Activated T-helper 2 cell treated with anti-CD3 and anti-CD28 coated beads, Interferon-gamma antibody, Interleukin-2, Interleukin-4, amounts not matched to agents 10 μg/mL and 5 μg/mL and 100 μg/mL, durations not matched to agents 14 hours and 24 hours and 36 hours (primary cell): Measurements from ENCODE around the gene SLC2A9. TPM values are rescaled to one million over a fixed set of nuclear protein-coding genes. Genes with fewer than 3 reads are reported as not detected.

Source experiments
- DNase-seq: peaks from one replicate; pipeline ENCODE4 v3.0.0; 2021; ENCODE audit warnings: low spot score
- H3K27ac Mint-ChIP-seq: one replicate; pipeline ENCODE4 v1.8.0; 2021; ENCODE audit warnings: mixed read lengths
- H3K27me3 Mint-ChIP-seq: one replicate; pipeline ENCODE4 v1.8.0; 2021; ENCODE audit warnings: low read depth, mixed read lengths
- H3K36me3 Mint-ChIP-seq: one replicate; pipeline ENCODE4 v1.8.0; 2021; ENCODE audit warnings: low read depth, mixed read lengths
- H3K4me1 Mint-ChIP-seq: one replicate; pipeline ENCODE4 v1.8.0; 2021; ENCODE audit warnings: low read depth, mixed read lengths
- H3K4me3 Mint-ChIP-seq: one replicate; pipeline ENCODE4 v1.8.0; 2021; ENCODE audit warnings: low read depth, mild to moderate bottlenecking, moderate library complexity, mixed read lengths
- H3K9me3 Mint-ChIP-seq: one replicate; pipeline ENCODE4 v1.8.0; 2021; ENCODE audit warnings: mixed read lengths
- intact Hi-C: fragments of 100-400 bp; cut with micrococcal nuclease; formaldehyde crosslinking; loops from one replicate; pipeline ENCODE4 v1.15.1; 2023
- total RNA-seq: library from RNA; stranded (reverse); gene quantifications from 2 replicates; pipeline ENCODE4 v1.2.3, GENCODE V29; 2022

The SLC2A9 gene
- total RNA-seq, 1 donor from 2014 or later, result 1.3 TPM

GRCh38 chr4:9933184-9933583 lies 88.1 kb downstream of the SLC2A9 start:
- no peak overlapping the region for H3K4me3 Mint-ChIP-seq
- H3K27ac Mint-ChIP-seq, result no peak overlapping the region
- no peaks in the 10 kb centered on the region for H3K36me3 Mint-ChIP-seq
- intact Hi-C loops, result no loop called here
- H3K27me3 Mint-ChIP-seq, result peaks cover 4% of the 10 kb centered on the region
- DNase-seq, result no peak
- H3K9me3 Mint-ChIP-seq, result no peaks in the 10 kb centered on the region
- no peaks in the 10 kb centered on the region for H3K4me1 Mint-ChIP-seq

- no peaks in the 10 kb centered on the region for H3K4me1 Mint-ChIP-seq
- H3K4me3 Mint-ChIP-seq, result no peak overlapping the region
- H3K9me3 Mint-ChIP-seq, result no peaks in the 10 kb centered on the region
- peaks cover 4% of the 10 kb centered on the region for H3K27me3 Mint-ChIP-seq
- no peak overlapping the region for H3K27ac Mint-ChIP-seq
- H3K36me3 Mint-ChIP-seq, result no peaks in the 10 kb centered on the region
- intact Hi-C loops, result no loop called here
- no peak for DNase-seq
Observed at GRCh38 chr4:9932771-9933170, 88.5 kb downstream of the SLC2A9 start.

GRCh38 chr4:9931146-9931545 lies 90.2 kb downstream of the SLC2A9 start:
- Mint-ChIP-seq H3K4me1 (no peaks in the 10 kb centered on the region), H3K9me3 (no peaks in the 10 kb centered on the region), H3K27me3 (peaks cover 4% of the 10 kb centered on the region), H3K36me3 (no peaks in the 10 kb centered on the region), H3K4me3 (no peak overlapping the region), H3K27ac (no peak overlapping the region)
- DNase-seq, result no peak
- intact Hi-C loops, result no loop called here

GRCh38 chr4:9929111-9929510 lies 92.2 kb downstream of the SLC2A9 start:
- no peaks in the 10 kb centered on the region for H3K4me1 Mint-ChIP-seq
- H3K27ac Mint-ChIP-seq, result no peak overlapping the region
- H3K4me3 Mint-ChIP-seq, result no peak overlapping the region
- intact Hi-C loops, result no loop called here
- H3K9me3 Mint-ChIP-seq, result no peaks in the 10 kb centered on the region
- no peak for DNase-seq
- H3K27me3 Mint-ChIP-seq, result peaks cover 4% of the 10 kb centered on the region
- H3K36me3 Mint-ChIP-seq, result no peaks in the 10 kb centered on the region

GRCh38 chr4:9927341-9928007 lies 93.8 kb downstream of the SLC2A9 start:
- H3K4me1 Mint-ChIP-seq, result no peaks in the 10 kb centered on the region
- H3K9me3 Mint-ChIP-seq, result no peaks in the 10 kb centered on the region
- DNase-seq, result no peak
- H3K4me3 Mint-ChIP-seq, result no peak overlapping the region
- intact Hi-C loops, result no loop called here
- H3K27me3 Mint-ChIP-seq, result peaks cover 6% of the 10 kb centered on the region
- H3K27ac Mint-ChIP-seq, result no peak overlapping the region
- H3K36me3 Mint-ChIP-seq, result no peaks in the 10 kb centered on the region

- intact Hi-C loops, result no loop called here
- no peak overlapping the region for H3K27ac Mint-ChIP-seq
- H3K4me3 Mint-ChIP-seq, result no peak overlapping the region
- peaks cover 2% of the 10 kb centered on the region for H3K27me3 Mint-ChIP-seq
- H3K36me3 Mint-ChIP-seq, result no peaks in the 10 kb centered on the region
- no peaks in the 10 kb centered on the region for H3K9me3 Mint-ChIP-seq
- no peaks in the 10 kb centered on the region for H3K4me1 Mint-ChIP-seq
- no peak for DNase-seq
Observed at GRCh38 chr4:9926586-9926985, 94.7 kb downstream of the SLC2A9 start.

- intact Hi-C loops, result no loop called here
- no peak overlapping the region for H3K4me3 Mint-ChIP-seq
- no peak overlapping the region for H3K27ac Mint-ChIP-seq
- no peaks in the 10 kb centered on the region for H3K9me3 Mint-ChIP-seq
- DNase-seq, result no peak
- peaks cover 2% of the 10 kb centered on the region for H3K27me3 Mint-ChIP-seq
- H3K36me3 Mint-ChIP-seq, result no peaks in the 10 kb centered on the region
- H3K4me1 Mint-ChIP-seq, result no peaks in the 10 kb centered on the region
Observed at GRCh38 chr4:9925750-9926439, 95.4 kb downstream of the SLC2A9 start.

GRCh38 chr4:9924750-9925149 lies 96.5 kb downstream of the SLC2A9 start:
- Mint-ChIP-seq H3K4me3 (no peak overlapping the region), H3K27ac (no peak overlapping the region), H3K27me3 (peaks cover 2% of the 10 kb centered on the region), H3K9me3 (no peaks in the 10 kb centered on the region), H3K36me3 (no peaks in the 10 kb centered on the region), H3K4me1 (no peaks in the 10 kb centered on the region)
- intact Hi-C loops, result no loop called here
- DNase-seq, result no peak

GRCh38 chr4:9923195-9923812 lies 98.0 kb downstream of the SLC2A9 start:
- Mint-ChIP-seq H3K27ac (no peak overlapping the region), H3K9me3 (no peaks in the 10 kb centered on the region), H3K27me3 (peaks cover 2% of the 10 kb centered on the region), H3K4me1 (no peaks in the 10 kb centered on the region), H3K36me3 (no peaks in the 10 kb centered on the region), H3K4me3 (no peak overlapping the region)
- intact Hi-C loops, result no loop called here
- DNase-seq, result no peak

- Mint-ChIP-seq H3K4me3 (no peak overlapping the region), H3K9me3 (no peaks in the 10 kb centered on the region), H3K36me3 (no peaks in the 10 kb centered on the region), H3K27ac (no peak overlapping the region), H3K4me1 (no peaks in the 10 kb centered on the region), H3K27me3 (peaks cover 2% of the 10 kb centered on the region)
- intact Hi-C loops, result no loop called here
- no peak for DNase-seq
Observed at GRCh38 chr4:9921326-9921725, 100.0 kb downstream of the SLC2A9 start.

- no peak for DNase-seq
- H3K4me3 Mint-ChIP-seq, result no peak overlapping the region
- H3K27me3 Mint-ChIP-seq, result peaks cover 2% of the 10 kb centered on the region
- no peaks in the 10 kb centered on the region for H3K36me3 Mint-ChIP-seq
- H3K9me3 Mint-ChIP-seq, result no peaks in the 10 kb centered on the region
- no peaks in the 10 kb centered on the region for H3K4me1 Mint-ChIP-seq
- intact Hi-C loops, result no loop called here
- H3K27ac Mint-ChIP-seq, result no peak overlapping the region
Observed at GRCh38 chr4:9920029-9920428, 101.3 kb downstream of the SLC2A9 start.

- intact Hi-C loops, result no loop called here
- DNase-seq, result no peak
- H3K4me1 Mint-ChIP-seq, result no peaks in the 10 kb centered on the region
- peaks cover 2% of the 10 kb centered on the region for H3K27me3 Mint-ChIP-seq
- H3K27ac Mint-ChIP-seq, result no peak overlapping the region
- H3K36me3 Mint-ChIP-seq, result no peaks in the 10 kb centered on the region
- no peaks in the 10 kb centered on the region for H3K9me3 Mint-ChIP-seq
- no peak overlapping the region for H3K4me3 Mint-ChIP-seq
Observed at GRCh38 chr4:9919047-9919446, 102.2 kb downstream of the SLC2A9 start.

GRCh38 chr4:9918484-9918883 lies 102.8 kb downstream of the SLC2A9 start:
- Mint-ChIP-seq H3K9me3 (no peaks in the 10 kb centered on the region), H3K4me1 (no peaks in the 10 kb centered on the region), H3K27me3 (peaks cover 2% of the 10 kb centered on the region), H3K36me3 (no peaks in the 10 kb centered on the region), H3K27ac (no peak overlapping the region), H3K4me3 (no peak overlapping the region)
- DNase-seq, result no peak
- intact Hi-C loops, result no loop called here
